A172 (cell line): Measurements from ENCODE around the gene ZFAND4. TPM values are rescaled to one million over a fixed set of nuclear protein-coding genes. Genes with fewer than 3 reads are reported as not detected.
"Not testable (repeated sequence)": the region's sequence is repeated elsewhere in the genome, so short reads cannot be mapped to it uniquely, and the experiment has no call there.

Experiments used
- DNase-seq: peaks from one replicate; pipeline ENCODE4 v3.0.0-alpha.2; 2015; ENCODE audit warnings: low spot score
- total RNA-seq: library from RNA; depleted of rRNA; stranded (reverse); fragments of >200 nt; shearing (Covaris generic); gene quantifications from 2 replicates; pipeline ENCODE4 v1.2.3, GENCODE V29; 2014

ZFAND4 gene
- total RNA-seq, 1 experiment from 2014 or later, result 13.2 TPM

- no peak for DNase-seq
Observed at GRCh38 chr10:45640941-45641340, 31.6 kb downstream of the ZFAND4 start.

GRCh38 chr10:45640049-45640448 lies 32.5 kb downstream of the ZFAND4 start:
- no peak for DNase-seq

GRCh38 chr10:45627412-45628048 lies 45.0 kb downstream of the ZFAND4 start:
- no peak for DNase-seq

- no peak for DNase-seq
Observed at GRCh38 chr10:45625879-45626278, 46.7 kb downstream of the ZFAND4 start.

- no peak for DNase-seq
Observed at GRCh38 chr10:45624724-45625123, 47.8 kb downstream of the ZFAND4 start.

GRCh38 chr10:45614869-45615268 lies 57.7 kb downstream of the ZFAND4 start:
- DNase-seq, result no peak

GRCh38 chr10:45612741-45613140 lies 59.8 kb downstream of the ZFAND4 start:
- no peak for DNase-seq

- no peak for DNase-seq
Observed at GRCh38 chr10:45608052-45608451, 64.5 kb downstream of the ZFAND4 start.

- no peak for DNase-seq
Observed at GRCh38 chr10:45607276-45607675, 65.3 kb downstream of the ZFAND4 start.

- DNase-seq, result no peak
Observed at GRCh38 chr10:45602836-45603235, 69.7 kb downstream of the ZFAND4 start.

- DNase-seq, result no peak
Observed at GRCh38 chr10:45602082-45602730, 70.4 kb downstream of the ZFAND4 start.

- not testable (repeated sequence) for DNase-seq
Observed at GRCh38 chr10:45601254-45601930, 71.2 kb downstream of the ZFAND4 start.

GRCh38 chr10:45600337-45601253 lies 72.0 kb downstream of the ZFAND4 start:
- not testable (repeated sequence) for DNase-seq

- DNase-seq, result no peak
Observed at GRCh38 chr10:45599646-45600045, 72.9 kb downstream of the ZFAND4 start.

GRCh38 chr10:45599021-45599603 lies 73.5 kb downstream of the ZFAND4 start:
- no peak for DNase-seq

- DNase-seq, result no peak
Observed at GRCh38 chr10:45596526-45596925, 76.0 kb downstream of the ZFAND4 start.

GRCh38 chr10:45594276-45595157 lies 78.1 kb downstream of the ZFAND4 start:
- DNase-seq, result peak; percentile 84

- no peak for DNase-seq
Observed at GRCh38 chr10:45593938-45594275, 78.7 kb downstream of the ZFAND4 start.

- no peak for DNase-seq
Observed at GRCh38 chr10:45592926-45593325, 79.6 kb downstream of the ZFAND4 start.

- DNase-seq, result no peak
Observed at GRCh38 chr10:45592432-45592831, 80.1 kb downstream of the ZFAND4 start.

GRCh38 chr10:45591280-45591679 lies 81.3 kb downstream of the ZFAND4 start:
- no peak for DNase-seq
